Fibroblast of the aortic adventitia (primary cell): Measurements from ENCODE around the gene MAP4K4. TPM values are rescaled to one million over a fixed set of nuclear protein-coding genes. Genes with fewer than 3 reads are reported as not detected.
"Not testable (repeated sequence)": the region's sequence is repeated elsewhere in the genome, so short reads cannot be mapped to it uniquely, and the experiment has no call there.

Experiments used
- DNase-seq: peaks from one replicate; pipeline ENCODE4 v3.0.0-alpha.2; 2010; ENCODE audit warnings: low read depth
- H3K4me3 ChIP-seq: 2 replicates; pipeline ENCODE4 v1.5.1; 2011; ENCODE audit warnings: low read depth, mild to moderate bottlenecking, control low read depth, low read length, moderate library complexity
- total RNA-seq: library from RNA; depleted of rRNA; stranded (reverse); fragments of >200 nt; gene quantifications from 2 replicates; pipeline ENCODE4 v1.2.3, GENCODE V29; 2012; ENCODE audit warnings: low replicate concordance
- TF ChIP-seq, protein P1 (sequence below): IDR thresholded peaks from 2 replicates; pipeline ENCODE4 v1.5.1; 2011; ENCODE audit warnings: mild to moderate bottlenecking, low read length, control low read depth, inconsistent platforms; ENCODE audit not compliant: insufficient read depth

The MAP4K4 gene
- total RNA-seq, 1 donor, result 208 TPM

- H3K4me3 ChIP-seq, result no peak overlapping the region
- TF ChIP-seq, protein P1, sequence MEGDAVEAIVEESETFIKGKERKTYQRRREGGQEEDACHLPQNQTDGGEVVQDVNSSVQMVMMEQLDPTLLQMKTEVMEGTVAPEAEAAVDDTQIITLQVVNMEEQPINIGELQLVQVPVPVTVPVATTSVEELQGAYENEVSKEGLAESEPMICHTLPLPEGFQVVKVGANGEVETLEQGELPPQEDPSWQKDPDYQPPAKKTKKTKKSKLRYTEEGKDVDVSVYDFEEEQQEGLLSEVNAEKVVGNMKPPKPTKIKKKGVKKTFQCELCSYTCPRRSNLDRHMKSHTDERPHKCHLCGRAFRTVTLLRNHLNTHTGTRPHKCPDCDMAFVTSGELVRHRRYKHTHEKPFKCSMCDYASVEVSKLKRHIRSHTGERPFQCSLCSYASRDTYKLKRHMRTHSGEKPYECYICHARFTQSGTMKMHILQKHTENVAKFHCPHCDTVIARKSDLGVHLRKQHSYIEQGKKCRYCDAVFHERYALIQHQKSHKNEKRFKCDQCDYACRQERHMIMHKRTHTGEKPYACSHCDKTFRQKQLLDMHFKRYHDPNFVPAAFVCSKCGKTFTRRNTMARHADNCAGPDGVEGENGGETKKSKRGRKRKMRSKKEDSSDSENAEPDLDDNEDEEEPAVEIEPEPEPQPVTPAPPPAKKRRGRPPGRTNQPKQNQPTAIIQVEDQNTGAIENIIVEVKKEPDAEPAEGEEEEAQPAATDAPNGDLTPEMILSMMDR, result no peak
- DNase-seq, result no peak
Measured at GRCh38 chr2:101930847-101931246, 233.3 kb downstream of the MAP4K4 start.

DNA sequence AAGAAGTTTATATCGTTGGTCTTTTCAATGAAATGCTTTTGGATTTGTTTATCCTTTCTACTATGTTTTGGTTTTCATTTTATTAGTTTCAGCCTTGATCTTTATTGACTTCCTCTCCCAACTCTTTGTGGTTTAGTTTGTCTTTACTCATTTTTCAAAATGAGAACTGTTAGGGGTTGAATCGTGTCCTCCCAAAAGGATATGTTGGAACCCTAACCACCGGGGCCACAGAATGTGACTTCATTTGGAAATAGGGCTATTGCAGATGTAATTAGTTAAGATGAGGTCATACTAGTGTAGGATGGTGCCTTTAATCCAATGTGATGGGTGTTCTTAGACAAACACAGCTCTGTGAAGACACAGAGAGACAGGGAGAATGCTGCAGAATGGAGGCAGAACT lies 233.9 kb downstream of the MAP4K4 start:
- DNase-seq, result no peak
- H3K4me3 ChIP-seq, result no peak overlapping the region
- TF ChIP-seq, protein P1, result no peak

GRCh38 chr2:101935764-101936163 lies 238.3 kb downstream of the MAP4K4 start:
- DNase-seq, result not testable (repeated sequence)

DNA sequence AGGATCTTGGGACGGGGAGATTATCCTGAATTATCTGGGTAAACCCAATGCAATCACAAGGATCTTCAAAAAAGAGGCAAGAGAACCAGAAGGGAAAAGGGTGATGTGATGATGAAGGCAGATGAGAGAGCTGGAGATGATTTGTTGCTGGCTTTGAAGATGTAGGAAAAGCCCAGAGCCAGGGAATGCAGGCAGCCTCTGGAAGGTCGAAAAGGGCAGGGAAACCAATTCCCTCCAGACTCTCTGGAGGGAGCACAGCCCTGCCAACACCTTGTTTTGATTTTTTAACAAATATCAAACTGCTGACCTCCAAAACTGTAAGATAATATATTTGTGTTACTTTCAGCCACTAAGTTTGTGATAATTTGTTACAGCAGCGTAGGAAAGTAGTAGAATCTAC lies 245.3 kb downstream of the MAP4K4 start:
- TF ChIP-seq, protein P1, result no peak
- no peak for DNase-seq
- H3K4me3 ChIP-seq, result no peak overlapping the region

More at GRCh38 chr2:101935764-101936163, 238.3 kb downstream of the MAP4K4 start:
- not testable (repeated sequence) for H3K4me3 ChIP-seq

Other genes starting within 250 kb of the MAP4K4 start
- 5.3 and 24.1 TPM in 2 replicates for gene RFX8, start 222.6 kb upstream of the MAP4K4 start, total RNA-seq